WI38 (cell line): Measurements from ENCODE around the gene CNNM1.

Experiments used
- H3K4me3 ChIP-seq: 2 replicates; pipeline ENCODE4 v1.5.1; 2011; ENCODE audit warnings: low read depth, mild to moderate bottlenecking, control low read depth, low read length
- CTCF ChIP-seq: IDR thresholded peaks from 2 replicates; pipeline ENCODE4 v1.5.1; 2012; ENCODE audit warnings: low read depth, mild to moderate bottlenecking, control low read depth, low read length

CNNM1 gene

GRCh38 chr10:99297033-99297432 is 32.1 kb upstream of the CNNM1 start:
- no peak overlapping the region for H3K4me3 ChIP-seq
- TF ChIP-seq CTCF, result no peak

- no peak for TF ChIP-seq CTCF
- no peak overlapping the region for H3K4me3 ChIP-seq
Observed at GRCh38 chr10:99303899-99304861, 25.0 kb upstream of the CNNM1 start.

- TF ChIP-seq CTCF, result no peak
- H3K4me3 ChIP-seq, result no peak overlapping the region
Observed at GRCh38 chr10:99304862-99305229, 24.3 kb upstream of the CNNM1 start.

- no peak overlapping the region for H3K4me3 ChIP-seq
- TF ChIP-seq CTCF, result no peak
Observed at GRCh38 chr10:99312501-99312900, 16.7 kb upstream of the CNNM1 start.

GRCh38 chr10:99315853-99316252 is 13.3 kb upstream of the CNNM1 start:
- TF ChIP-seq CTCF, result no peak
- H3K4me3 ChIP-seq, result no peak overlapping the region

GRCh38 chr10:99316374-99316773 is 12.8 kb upstream of the CNNM1 start:
- no peak overlapping the region for H3K4me3 ChIP-seq
- no peak for TF ChIP-seq CTCF

- no peak overlapping the region for H3K4me3 ChIP-seq
- no peak for TF ChIP-seq CTCF
Observed at GRCh38 chr10:99318048-99318447, 11.1 kb upstream of the CNNM1 start.
